HK-2 (cell line): ENCODE data around the gene ECD.

ENCODE experiments used
- DNase-seq: peaks from one replicate; pipeline ENCODE4 v3.0.0-alpha.2; 2018; ENCODE audit not compliant: unreplicated experiment

ECD gene

GRCh38 chr10:73096449-73097304 lies 71.1 kb downstream of the ECD start, which contains the start of gene P4HA1:
TSS of gene P4HA1 (minus strand) at chr10:73096866. CDS start at chr10:73074883, 21,983 bp downstream.
- DNase-seq = peak; percentile 100

GRCh38 chr10:73096041-73096448 lies 71.8 kb downstream of the ECD start:
- DNase-seq = peak; percentile 70

DNA sequence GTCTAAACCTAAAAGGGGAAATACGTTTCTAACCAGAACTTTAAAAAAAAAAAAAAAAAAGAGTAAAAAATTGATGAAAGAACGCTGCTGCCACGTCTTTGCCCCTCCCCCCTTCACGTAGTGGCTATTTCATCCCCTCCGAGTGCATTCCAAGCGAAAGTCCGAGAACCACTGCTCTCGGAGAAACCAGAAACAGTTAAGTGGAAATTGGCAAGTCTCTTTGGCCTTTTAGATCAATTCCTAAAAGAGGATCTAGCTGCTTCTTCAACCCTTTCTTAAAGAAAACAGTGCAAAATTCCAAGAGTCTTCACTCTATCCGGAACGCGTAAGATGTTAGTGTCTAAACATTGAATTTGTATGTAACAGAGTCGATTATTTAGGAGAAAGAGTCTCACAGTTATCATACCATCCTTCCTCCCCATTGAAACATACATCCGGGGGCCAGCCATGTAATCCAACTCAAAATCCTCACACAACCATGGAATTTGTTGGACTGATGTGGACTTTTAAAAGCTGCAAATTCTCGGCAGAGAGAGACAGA lies 72.3 kb downstream of the ECD start:
- DNase-seq = peak; percentile 58

- DNase-seq = no peak
Observed at GRCh38 chr10:73094986-73095480, 72.8 kb downstream of the ECD start.

DNA sequence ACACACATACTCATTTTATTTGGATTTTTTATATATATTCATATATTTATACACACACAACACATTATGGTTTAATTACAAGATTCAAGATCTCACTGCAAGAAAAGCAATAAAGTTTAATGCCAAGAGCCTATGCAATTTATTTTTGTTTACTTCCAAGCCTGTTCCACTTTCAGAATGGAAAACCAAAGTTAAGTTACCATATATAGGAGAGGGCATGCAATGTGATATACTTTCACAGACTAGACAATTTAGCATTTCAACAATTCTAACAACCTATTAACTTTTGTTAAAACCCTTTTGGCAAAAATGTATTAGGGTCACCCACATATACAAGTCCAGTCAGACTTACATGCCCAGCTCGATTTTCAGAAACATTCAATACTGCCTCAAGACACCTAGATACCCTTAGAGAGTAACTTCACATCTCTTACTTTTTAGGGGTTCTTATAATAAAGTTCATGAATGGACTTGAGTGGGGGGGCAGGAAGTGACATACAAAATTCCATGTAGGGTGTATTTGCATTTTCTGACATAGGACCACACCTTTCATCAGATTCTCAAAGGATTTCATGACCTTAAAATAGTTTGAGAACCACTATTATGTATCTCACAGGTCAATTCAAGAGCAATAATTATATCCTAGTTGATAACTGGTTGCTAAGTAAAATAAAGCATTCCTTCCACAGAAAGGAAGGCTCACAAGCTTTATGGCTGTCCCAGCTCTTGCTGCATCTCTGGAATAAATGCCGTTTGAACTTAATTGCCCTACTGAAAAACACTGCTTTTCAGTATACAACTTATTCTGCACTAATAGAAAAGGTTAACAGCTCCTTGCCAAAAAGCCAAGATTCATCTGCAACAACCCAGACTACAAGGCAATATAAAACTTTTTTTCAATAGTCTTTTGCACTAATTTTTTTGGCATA lies 73.6 kb downstream of the ECD start:
- no peak for DNase-seq

GRCh38 chr10:73092830-73093229 lies 75.0 kb downstream of the ECD start:
- DNase-seq = no peak

- no peak for DNase-seq
Observed at GRCh38 chr10:73088304-73088703, 79.5 kb downstream of the ECD start.

GRCh38 chr10:73086816-73087215 lies 81.0 kb downstream of the ECD start:
- no peak for DNase-seq

- DNase-seq = no peak
Observed at GRCh38 chr10:73084209-73084608, 83.6 kb downstream of the ECD start.
